ENCODE data around the gene APOA4. TPM values are rescaled to one million over a fixed set of nuclear protein-coding genes. Genes with fewer than 3 reads are reported as not detected.

The APOA4 gene
- polyA plus RNA-seq, 3 donors = not detected

DNA sequence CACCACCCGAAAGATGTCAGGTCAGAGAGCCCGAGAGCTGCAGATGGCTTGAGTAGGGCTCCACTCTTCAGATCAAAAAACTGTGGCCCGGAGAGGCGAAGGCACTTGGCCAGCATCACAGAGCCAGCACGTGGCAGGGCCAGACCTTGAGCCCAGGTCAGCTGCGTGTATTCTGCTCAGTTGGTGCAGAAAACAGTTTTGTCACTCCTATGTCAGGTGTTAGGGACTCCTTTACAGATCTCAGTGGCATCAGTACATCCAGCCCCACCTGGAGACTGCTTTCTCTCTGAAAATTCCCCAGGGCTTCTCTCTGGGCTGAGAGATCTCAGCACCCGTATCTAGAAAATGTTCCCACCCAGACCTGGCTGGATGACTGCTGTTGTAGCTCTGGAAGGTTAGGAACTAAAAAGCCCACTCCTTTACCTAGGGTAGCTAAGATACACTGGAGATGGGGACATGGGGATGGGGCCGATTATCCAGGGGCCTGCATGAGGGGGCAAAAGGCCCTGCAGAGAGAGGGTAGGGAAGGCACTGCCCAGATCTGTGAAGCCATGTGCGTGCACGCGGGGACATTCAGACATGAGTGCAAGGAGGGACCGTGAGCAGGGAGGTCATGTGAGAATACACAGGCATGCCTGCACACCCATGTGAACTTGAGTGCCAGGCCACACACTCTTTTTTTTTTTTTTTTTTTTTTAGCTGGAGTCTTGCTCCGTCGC lies 10.9 kb upstream of the APOA4 start:
- peaks cover 3 to 8% (median 4%) of the 10 kb centered on the region in 3 donors for H3K27me3 Mint-ChIP-seq (ENCODE audit: low read depth in 3 of 3)
- TF ChIP-seq, protein P1, sequence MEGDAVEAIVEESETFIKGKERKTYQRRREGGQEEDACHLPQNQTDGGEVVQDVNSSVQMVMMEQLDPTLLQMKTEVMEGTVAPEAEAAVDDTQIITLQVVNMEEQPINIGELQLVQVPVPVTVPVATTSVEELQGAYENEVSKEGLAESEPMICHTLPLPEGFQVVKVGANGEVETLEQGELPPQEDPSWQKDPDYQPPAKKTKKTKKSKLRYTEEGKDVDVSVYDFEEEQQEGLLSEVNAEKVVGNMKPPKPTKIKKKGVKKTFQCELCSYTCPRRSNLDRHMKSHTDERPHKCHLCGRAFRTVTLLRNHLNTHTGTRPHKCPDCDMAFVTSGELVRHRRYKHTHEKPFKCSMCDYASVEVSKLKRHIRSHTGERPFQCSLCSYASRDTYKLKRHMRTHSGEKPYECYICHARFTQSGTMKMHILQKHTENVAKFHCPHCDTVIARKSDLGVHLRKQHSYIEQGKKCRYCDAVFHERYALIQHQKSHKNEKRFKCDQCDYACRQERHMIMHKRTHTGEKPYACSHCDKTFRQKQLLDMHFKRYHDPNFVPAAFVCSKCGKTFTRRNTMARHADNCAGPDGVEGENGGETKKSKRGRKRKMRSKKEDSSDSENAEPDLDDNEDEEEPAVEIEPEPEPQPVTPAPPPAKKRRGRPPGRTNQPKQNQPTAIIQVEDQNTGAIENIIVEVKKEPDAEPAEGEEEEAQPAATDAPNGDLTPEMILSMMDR (IDR thresholded peaks at IDR 0.05) = no peak

DNA sequence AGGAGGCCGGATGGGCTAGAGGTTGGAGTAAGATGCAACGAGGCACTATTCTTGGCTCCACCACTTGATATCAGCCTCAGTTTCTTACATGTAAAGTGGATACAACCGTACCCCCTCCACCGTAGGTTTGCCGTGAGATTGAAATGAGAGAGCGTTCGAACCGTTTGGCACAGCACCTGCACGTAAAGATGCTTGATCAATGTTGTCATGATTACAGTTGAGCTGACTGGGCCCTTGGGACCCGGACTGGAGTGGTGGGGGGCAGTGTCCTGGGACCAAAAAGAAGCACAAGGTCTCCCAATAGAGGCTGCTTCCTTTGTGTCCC lies 10.3 kb upstream of the APOA4 start:
- no peaks in the 10 kb centered on the region for H3K36me3 Mint-ChIP-seq
- no peaks in the 10 kb centered on the region for H4K20me1 ChIP-seq (ENCODE audit: insufficient read depth, low read length)
- H3K36me3 ChIP-seq (replicated peaks in 1 of 2; ENCODE audit: control insufficient read depth in 1 of 2, insufficient read depth in 2 of 2, low read length in 2 of 2) = no peaks in the 10 kb centered on the region
- no peaks in the 10 kb centered on the region for H3K27me3 ChIP-seq (ENCODE audit: control insufficient read depth in 2 of 2, insufficient read depth in 2 of 2, low read length in 2 of 2)
- peaks cover 17 to 19% of the 10 kb centered on the region in 2 donors for H3K4me1 ChIP-seq (ENCODE audit: control insufficient read depth in 1 of 2, insufficient read depth in 2 of 2, low read length in 2 of 2)
- DNase-seq = no peak
- intact Hi-C loops (cut with micrococcal nuclease) = no loop called here
- peaks cover 3 to 8% (median 4%) of the 10 kb centered on the region in 3 donors for H3K27me3 Mint-ChIP-seq (ENCODE audit: low read depth in 3 of 3)
- H3K9ac ChIP-seq (ENCODE audit: insufficient read depth, low read length, poor library complexity, severe bottlenecking) = no peak overlapping the region
- H3K4me3 ChIP-seq (replicated peaks in 1 of 3; ENCODE audit: low read depth in 2 of 3, low read length in 3 of 3) = no peak overlapping the region
- TF ChIP-seq, protein P1 (IDR thresholded peaks at IDR 0.05) = no peak
- peaks cover 14% of the 10 kb centered on the region for H3K4me1 Mint-ChIP-seq
- peak overlapping the region in 1 of 7 donors; percentile 15 for H3K27ac Mint-ChIP-seq
- no peaks in the 10 kb centered on the region for H3K9me3 ChIP-seq (replicated peaks in 1 of 2; ENCODE audit: control insufficient read depth in 1 of 2, insufficient read depth in 1 of 2, low read length in 2 of 2)
- H2AFZ ChIP-seq (ENCODE audit: insufficient read depth, low read depth, low read length, poor library complexity, severe bottlenecking) = no peak overlapping the region
- no peak overlapping the region for H3K4me3 Mint-ChIP-seq
- no peak overlapping the region for H3K27ac ChIP-seq (ENCODE audit: low read depth in 1 of 2, low read length in 2 of 2)
- 100% methylated on average over 9 of the region's 10 CpGs for WGBS (ENCODE audit: insufficient coverage)
- no peaks in the 10 kb centered on the region for H3K9me3 Mint-ChIP-seq
- no peak overlapping the region for H3K4me2 ChIP-seq (replicated peaks; ENCODE audit: extremely low read depth, low read length, poor library complexity, severe bottlenecking)
- no peaks in the 10 kb centered on the region for H3K79me2 ChIP-seq (ENCODE audit: insufficient read depth, low read length)

More for the DNA sequence above, 10.9 kb upstream of the APOA4 start:
- intact Hi-C loops (cut with micrococcal nuclease) = no loop called here
- H3K9me3 ChIP-seq (replicated peaks in 1 of 2; ENCODE audit: control insufficient read depth in 1 of 2, insufficient read depth in 1 of 2, low read length in 2 of 2) = no peaks in the 10 kb centered on the region
- H3K36me3 Mint-ChIP-seq = no peaks in the 10 kb centered on the region
- H3K4me2 ChIP-seq (replicated peaks; ENCODE audit: extremely low read depth, low read length, poor library complexity, severe bottlenecking) = no peak overlapping the region
- H2AFZ ChIP-seq (ENCODE audit: insufficient read depth, low read depth, low read length, poor library complexity, severe bottlenecking) = no peak overlapping the region
- H3K4me1 Mint-ChIP-seq = peaks cover 14% of the 10 kb centered on the region
- no peaks in the 10 kb centered on the region for H3K9me3 Mint-ChIP-seq
- no peak overlapping the region for H3K27ac ChIP-seq (ENCODE audit: low read depth in 1 of 2, low read length in 2 of 2)
- no peak overlapping the region for H3K4me3 ChIP-seq (replicated peaks in 1 of 3; ENCODE audit: low read depth in 2 of 3, low read length in 3 of 3)
- H3K79me2 ChIP-seq (ENCODE audit: insufficient read depth, low read length) = no peaks in the 10 kb centered on the region
- no peak overlapping the region for H3K27ac Mint-ChIP-seq
- H3K4me3 Mint-ChIP-seq = no peak overlapping the region
- no peaks in the 10 kb centered on the region for H3K27me3 ChIP-seq (ENCODE audit: control insufficient read depth in 2 of 2, insufficient read depth in 2 of 2, low read length in 2 of 2)
- H3K36me3 ChIP-seq (replicated peaks in 1 of 2; ENCODE audit: control insufficient read depth in 1 of 2, insufficient read depth in 2 of 2, low read length in 2 of 2) = no peaks in the 10 kb centered on the region
- H4K20me1 ChIP-seq (ENCODE audit: insufficient read depth, low read length) = no peaks in the 10 kb centered on the region
- WGBS (ENCODE audit: insufficient coverage) = 95% methylated on average over 13 of the region's 14 CpGs
- H3K9ac ChIP-seq (ENCODE audit: insufficient read depth, low read length, poor library complexity, severe bottlenecking) = no peak overlapping the region
- no peak for DNase-seq
- H3K4me1 ChIP-seq (ENCODE audit: control insufficient read depth in 1 of 2, insufficient read depth in 2 of 2, low read length in 2 of 2) = peaks cover 17 to 19% of the 10 kb centered on the region in 2 donors

Data from CD14-positive monocyte (primary cell).